Astrocyte (in vitro differentiated cells and primary cell): ENCODE results near the gene ALDH1A2.

Source experiments
- EZH2 ChIP-seq: IDR thresholded peaks from 2 replicates; pipeline ENCODE4 v1.6.1; 2012; ENCODE audit warnings: mild to moderate bottlenecking, low read length, inconsistent platforms; ENCODE audit not compliant: insufficient read depth
- TF ChIP-seq, protein P1 (sequence below): IDR thresholded peaks from 2 replicates; pipeline ENCODE4 v1.5.1; 2011; ENCODE audit warnings: low read depth, mild to moderate bottlenecking, inconsistent platforms, low read length, moderate library complexity; ENCODE audit not compliant: insufficient read depth

DNA sequence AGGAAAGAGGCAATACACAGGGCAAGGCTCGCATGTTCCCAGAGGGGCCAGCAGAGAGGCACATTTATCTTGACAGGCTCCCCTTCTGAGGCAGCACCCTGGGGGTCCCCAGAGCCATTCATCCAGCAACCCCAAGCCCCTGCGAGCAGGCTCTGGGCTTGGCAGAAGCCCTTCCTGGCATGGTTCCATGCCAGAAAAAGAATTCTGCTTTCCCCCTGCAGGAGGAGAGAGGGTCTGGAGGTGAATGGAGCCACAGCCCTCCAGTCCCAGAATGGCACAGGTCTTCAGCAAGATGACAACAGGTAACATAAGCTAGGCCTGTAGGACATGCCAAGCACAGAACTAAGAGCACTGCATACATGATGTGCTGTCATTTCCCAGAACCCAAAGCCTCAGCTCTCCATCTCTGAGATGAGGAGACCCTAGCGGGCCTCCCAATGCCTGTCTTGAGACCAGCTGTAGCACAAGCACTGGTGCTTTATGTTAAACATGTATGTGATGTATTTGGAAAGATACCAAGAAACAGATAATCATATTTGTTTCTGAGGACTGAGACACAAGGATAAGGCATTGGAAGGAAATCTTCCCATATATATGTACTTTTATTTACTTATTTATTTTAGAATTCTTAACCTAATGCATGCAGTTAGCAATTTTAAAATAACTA, 121.6 kb downstream of the ALDH1A2 start:
- TF ChIP-seq, protein P1, sequence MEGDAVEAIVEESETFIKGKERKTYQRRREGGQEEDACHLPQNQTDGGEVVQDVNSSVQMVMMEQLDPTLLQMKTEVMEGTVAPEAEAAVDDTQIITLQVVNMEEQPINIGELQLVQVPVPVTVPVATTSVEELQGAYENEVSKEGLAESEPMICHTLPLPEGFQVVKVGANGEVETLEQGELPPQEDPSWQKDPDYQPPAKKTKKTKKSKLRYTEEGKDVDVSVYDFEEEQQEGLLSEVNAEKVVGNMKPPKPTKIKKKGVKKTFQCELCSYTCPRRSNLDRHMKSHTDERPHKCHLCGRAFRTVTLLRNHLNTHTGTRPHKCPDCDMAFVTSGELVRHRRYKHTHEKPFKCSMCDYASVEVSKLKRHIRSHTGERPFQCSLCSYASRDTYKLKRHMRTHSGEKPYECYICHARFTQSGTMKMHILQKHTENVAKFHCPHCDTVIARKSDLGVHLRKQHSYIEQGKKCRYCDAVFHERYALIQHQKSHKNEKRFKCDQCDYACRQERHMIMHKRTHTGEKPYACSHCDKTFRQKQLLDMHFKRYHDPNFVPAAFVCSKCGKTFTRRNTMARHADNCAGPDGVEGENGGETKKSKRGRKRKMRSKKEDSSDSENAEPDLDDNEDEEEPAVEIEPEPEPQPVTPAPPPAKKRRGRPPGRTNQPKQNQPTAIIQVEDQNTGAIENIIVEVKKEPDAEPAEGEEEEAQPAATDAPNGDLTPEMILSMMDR = no peak
- TF ChIP-seq EZH2 = no peak
